Head of caudate nucleus (tissue), 42 donors: ENCODE results near the gene VRK2.

ENCODE experiments used
- DNase-seq, 42 donors: peaks; one replicate each; pipeline versions ENCODE4 v3.0.0 to v3.0.0-alpha.2; 2020 to 2021; ENCODE audit warnings: mixed read lengths in 7 of 42
- intact Hi-C: fragments of 100-400 bp; cut with DNase I; formaldehyde crosslinking; loops from one replicate; pipeline ENCODE4 v1.15.0; 2022

VRK2 gene

DNA sequence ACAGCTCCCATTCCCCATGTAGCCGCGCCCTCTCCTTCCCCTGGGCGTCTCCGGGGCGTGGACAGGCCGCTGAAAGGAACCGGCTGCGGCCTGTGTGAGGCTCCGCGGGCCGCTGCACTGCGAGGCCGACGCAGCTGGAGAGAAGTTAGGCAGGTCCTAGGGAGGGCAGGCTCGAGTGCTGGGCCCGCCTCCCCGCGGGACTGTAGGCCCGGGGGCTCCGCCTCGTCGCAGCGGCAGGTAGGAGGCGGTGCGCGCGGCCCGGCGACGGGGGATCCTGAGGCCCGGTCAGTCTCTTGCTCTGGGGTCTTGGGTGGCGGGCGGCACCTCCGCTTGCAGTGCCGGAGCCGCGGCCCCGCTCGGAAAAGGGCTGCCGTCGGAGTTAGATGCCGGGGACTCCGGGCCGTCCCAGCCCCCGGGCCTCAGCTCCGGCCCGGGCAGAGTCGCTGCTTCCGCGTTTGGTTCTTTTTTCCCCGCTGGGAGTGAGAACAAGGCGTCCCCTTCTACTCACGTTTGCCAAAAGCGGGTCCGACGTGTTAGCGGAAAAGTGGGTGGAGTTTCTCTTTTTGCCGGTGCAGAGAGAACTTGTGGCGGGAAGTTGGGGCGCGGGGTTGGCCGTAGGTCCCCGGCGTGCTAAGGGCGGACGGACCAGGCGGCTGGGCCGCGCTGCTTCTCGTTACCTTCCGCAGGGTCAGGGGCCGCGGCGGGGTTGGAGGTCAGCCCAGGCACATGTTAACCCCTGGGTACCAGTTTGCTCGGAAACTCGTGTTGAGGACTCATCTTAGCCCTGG, at the start of gene VRK2:
TSS of gene VRK2 (plus strand) at position 222 of the 788 bp plus-strand sequence. CDS start 2,026 bp downstream, outside the sequence.
- peak; percentile 26 to 81 (median 62) for DNase-seq
- intact Hi-C loops: no loop called here

DNA sequence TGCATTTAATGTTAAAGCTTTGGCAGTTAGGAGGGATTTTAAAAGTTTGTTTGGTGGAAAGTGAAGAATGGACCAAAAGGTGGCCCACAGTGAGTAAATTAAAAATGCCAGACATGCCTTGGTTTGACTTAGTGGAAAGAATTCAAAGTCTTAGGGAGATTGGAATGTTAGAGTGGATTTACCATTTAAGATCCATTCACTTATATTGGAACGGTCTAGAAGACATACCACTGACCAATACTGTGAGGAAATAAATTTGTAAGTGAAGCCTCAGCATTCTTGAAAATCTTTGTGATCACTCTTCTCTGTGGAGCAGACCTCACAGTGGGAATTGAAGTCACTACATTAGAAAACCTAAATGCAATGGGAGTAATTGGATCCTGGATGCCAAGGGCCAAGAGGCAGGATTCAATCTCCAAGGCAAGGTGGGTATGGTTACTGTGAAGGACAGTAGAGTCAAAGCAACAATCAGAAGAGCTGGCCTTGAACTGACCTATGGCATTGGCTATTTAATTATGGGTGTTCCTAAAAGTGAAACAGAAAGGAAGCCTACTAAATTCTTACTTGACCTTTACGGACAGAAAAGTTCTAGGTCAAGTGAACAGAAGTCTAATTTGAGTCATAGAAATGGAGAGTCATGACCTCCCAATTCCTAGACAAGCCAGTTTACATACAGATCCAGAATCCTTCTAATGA, 40.2 kb upstream of the VRK2 start:
- intact Hi-C loops: no loop called here
- DNase-seq: no peak

DNA sequence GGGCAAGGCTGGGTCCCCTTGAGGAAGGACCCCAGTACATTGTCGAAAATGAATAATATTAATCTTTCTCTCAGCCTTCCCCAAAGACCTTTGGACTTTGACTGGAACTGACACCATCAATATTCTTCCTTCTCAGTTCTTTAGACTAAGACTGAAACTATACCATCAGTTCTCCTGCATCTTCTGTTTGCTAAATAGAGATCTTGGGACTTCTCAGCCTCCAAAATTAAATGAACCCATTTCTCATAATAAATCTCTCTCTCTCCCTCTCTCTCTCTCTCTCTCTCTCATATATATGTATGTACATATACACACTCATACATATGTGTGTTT, 39.7 kb upstream of the VRK2 start:
- no peak for DNase-seq
- intact Hi-C loops: no loop called here

DNA sequence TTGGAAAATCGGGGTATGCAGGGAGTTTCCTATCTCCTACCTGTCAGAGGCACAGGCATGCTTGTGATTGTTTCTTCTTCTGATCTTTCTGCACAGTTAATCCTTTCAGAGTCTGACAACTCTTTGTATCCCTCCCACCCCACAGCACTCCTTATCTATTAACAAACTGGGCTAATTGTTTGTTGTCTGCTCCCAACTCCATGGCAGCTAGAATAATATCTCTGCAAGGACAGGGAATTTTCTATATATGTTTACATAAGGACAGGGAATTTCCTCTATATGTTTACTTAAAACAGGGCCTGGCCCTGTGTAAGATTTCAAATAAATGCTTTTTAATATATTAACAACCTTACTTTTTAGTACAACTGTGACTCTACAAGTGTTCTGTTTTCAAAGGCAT, 36.0 kb upstream of the VRK2 start:
- intact Hi-C loops: no loop called here

DNA sequence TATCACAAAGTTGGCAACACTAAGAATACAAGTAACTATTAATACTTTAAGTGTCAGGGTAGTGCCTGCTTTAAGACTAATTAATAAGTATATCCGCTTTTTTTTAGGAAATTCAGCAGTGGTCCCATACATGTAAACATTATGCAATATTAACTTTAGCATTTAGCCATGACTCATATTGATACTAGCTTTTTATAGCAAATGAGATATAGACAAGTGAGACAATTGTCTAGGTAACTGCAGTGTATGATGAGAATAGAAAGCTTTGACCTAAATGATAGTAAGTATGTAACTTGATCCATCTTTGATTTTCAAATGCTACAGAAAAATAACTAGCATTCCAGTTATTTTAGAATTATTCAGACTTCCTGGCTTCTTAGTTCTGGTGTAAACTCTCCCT, 27.4 kb upstream of the VRK2 start:
- DNase-seq: no peak
- intact Hi-C loops: no loop called here

More for the DNA sequence above, 36.0 kb upstream of the VRK2 start:
- no peak for DNase-seq

DNA sequence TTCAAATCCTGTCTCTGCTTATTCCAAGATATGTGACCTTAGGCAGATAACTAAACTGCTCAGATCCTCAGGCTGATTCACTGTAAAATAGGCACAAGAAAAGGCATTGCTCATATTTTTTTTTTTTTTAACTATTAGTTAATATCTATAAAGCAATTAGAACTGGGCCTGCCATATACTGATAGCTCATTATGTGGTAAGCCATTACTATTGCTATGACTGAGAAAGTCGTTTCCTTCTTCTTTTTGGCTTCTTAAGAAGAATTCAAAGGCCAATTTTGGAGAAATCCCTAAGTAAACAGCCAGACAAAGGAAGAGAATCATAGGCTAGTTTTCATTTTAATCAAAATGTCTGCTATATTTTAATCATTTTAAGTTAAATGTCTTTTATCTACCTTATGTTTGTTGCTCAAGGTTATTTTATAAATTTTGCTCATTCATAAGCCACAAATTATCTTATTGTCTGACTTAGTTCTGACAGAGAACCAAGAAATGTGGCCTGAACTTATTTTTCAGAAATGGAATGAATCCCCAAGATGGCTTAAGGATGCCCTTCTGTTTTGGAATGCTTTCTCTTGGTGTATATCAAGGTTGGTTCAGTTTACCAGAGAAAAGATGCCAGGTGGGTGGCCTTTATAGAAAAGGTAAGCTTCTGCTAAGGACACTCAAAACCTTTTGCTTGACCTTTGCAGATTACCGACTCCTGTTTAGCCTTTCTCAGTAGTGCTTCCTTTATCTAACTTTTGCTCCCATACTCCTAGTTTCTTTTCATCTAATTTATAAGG, 21.3 kb upstream of the VRK2 start:
- intact Hi-C loops: no loop called here
- DNase-seq: no peak

DNA sequence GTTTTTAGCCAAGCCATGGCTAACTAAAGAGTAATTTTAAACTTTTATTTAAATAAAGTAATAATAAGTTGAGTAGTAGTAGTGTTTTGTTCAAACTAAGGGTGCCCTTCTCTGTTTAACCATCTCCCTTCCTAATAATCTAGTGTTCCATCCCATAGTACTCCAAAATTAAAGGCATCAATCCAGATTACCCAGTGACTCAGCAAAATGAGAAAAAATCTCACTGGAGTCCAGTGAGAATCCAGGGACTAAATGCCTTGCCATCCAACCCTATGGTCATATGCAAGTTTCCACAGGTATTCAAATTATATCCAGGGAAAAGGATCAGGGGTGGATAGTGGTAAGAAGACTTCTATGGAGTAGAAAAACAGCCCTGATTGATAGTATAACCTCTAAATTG, 19.6 kb upstream of the VRK2 start:
- no peak for DNase-seq
- intact Hi-C loops: no loop called here

DNA sequence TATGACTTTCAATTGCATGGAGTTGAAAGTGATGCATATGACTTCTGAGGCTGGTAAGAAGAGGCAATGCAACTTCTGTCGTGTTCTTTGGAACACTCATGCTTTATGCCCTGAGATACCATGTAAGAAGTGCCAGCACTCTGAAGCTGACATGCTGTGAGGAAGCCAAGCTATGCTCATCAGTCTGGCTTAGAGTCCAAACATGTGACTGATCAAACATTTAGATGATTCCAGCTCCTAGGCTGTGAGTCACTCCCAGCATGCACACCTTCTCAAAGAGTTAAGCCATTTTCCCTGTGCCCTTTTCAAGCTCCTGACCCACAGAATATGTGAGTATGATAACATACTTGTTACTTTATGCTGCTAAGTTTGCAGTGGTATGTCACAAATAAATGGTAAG, 15.8 kb upstream of the VRK2 start:
- DNase-seq: no peak
- intact Hi-C loops: no loop called here

DNA sequence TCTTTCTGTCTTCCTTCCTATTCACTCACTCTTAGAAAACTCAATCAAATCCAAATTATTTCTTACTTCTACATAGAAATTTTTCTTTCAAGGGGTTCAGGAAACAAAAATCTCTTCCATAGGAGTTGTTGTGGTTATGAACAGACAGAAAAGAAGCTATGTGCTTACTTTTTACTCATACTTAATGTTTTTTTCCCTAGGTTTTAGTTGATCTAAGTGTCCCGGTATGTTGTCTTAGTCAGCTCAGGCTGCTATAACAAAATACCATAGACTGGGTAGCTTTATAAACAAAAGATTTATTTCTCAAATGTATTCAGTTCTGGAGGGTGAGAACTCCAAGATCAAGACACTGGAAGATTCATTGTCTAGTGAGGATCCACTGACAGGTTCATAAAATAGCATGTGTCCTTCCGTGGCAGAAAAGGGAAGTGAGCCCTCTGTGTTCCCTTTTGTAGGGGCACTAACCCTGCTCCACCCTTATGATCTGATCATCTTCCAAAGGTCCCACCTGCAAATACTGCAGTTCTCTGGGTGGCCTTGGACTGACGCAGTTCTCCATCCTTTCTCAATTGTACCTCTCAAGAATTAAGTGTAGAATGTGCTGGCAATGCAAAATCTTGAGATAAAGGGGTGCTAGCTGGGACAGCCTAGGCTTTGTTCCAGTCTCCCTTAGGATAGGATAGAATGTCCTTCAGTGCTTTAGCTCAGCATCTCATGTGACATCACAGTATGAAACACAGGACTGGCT, 14.4 kb upstream of the VRK2 start:
- DNase-seq: no peak
- intact Hi-C loops: no loop called here

DNA sequence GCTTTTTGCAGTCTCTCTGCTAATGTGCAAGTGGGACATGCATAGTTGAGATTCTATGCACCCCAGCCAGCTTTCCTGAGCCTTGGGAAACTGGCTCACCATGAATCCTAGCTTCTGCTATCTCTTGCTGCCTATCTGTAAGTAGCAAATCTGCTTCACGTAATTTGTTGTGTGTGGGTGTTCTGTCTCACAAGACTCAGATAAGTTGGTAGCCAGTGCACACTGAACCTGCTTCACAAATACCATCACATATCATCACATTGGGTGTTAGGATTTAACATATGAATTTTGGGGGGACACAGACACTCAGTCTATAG, 13.9 kb upstream of the VRK2 start:
- DNase-seq: no peak
- intact Hi-C loops: no loop called here

DNA sequence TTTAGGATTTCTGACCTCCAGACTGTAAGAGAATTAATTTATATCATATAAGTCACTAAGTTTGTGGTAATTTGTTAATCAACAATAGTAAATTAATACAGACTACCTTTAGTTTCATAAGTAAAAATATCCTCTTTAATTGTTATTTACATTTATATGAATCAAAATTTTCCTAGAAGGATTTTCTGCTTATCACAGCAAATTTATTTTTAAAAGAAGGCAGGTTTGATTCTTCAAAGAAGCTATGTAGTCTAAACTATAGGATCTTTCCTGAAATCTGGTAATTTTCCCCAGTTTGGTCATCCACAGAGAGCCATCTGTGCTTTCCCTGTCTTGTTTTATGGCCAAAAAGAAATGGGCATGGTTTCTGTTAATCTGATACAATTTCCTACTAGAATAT, 13.1 kb upstream of the VRK2 start:
- intact Hi-C loops: no loop called here
- no peak for DNase-seq

DNA sequence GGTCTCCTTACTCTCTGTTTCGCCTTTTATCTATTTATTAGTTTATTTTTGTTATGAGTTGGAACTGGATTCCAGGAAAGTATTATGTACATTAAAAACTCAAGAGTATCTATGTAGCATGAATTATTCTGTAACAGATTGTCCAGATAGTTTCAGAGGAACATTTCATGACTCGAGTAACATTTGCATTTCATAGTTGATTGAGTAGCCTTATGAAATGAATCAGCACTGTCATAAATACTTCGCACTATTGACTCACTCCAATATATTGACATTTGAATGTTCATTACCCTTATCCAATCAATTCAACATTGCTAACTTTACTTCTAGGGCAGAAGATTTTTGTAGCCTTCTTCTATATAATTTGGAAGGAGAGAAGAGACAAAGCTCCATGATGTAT, 11.3 kb upstream of the VRK2 start:
- intact Hi-C loops: no loop called here

DNA sequence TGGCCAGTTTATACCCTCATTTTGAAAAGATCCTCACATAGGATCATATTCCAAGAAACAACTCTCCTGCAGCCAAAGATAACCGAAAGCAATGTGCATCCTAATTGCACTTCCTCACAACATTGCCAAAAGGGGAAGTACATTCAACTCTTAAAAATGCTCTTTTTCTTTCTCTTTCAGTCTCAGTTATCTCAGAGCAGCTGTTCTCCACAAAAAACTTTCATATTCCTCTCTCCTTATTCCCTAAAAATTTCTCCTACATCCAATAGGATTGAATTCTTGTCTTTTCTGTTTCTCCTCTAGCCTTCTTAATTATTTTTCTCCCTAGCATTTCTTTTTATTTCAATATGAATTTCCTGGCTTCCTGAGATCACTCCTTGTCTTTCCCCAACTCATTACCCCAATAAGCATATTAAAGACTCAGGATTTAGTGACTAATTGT, 7.4 kb upstream of the VRK2 start:
- intact Hi-C loops: no loop called here
- no peak for DNase-seq

More for the DNA sequence above, 11.3 kb upstream of the VRK2 start:
- DNase-seq: no peak

DNA sequence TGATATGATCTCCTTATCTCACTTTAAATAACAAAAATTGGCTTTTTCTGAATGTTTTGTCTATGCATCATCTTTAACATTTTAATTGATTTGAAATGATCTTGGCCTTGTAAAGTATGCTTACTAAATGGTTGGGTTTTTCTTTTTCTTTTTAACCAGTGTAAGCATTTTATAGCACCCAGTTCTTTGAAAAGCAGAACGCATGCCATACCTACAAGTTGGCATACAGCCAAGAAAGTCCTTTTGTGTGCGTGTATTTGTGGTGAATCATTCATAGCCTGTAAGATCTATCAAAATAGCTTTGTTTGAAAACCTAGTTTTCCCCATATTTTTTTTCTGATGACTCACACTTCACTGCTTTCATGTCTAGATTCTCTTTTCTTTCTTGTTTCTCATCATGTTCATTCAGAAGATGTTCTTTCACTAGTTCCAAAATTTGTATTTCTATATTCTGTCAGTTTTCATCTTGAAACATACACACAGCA, 4.1 kb upstream of the VRK2 start:
- intact Hi-C loops: no loop called here
- no peak for DNase-seq

DNA sequence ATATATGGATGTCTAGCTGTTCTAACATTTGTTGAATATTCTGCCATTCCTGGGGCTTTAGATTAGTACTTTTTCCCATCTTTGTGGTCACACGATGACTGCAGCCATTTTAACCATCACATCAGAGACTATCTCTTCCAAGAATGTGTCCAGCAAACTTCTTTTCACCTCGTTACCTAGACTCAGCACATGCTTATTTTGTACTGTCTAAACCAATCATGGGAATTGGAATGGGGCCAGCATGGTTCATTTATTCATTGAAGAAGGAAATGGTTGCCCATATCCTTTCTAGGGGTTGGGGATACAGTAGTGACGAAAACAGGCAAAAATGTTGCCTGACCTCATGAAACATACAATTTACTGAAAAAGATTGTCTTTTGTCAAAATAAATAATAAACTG, 2.5 kb upstream of the VRK2 start:
- intact Hi-C loops: no loop called here
- DNase-seq: no peak

DNA sequence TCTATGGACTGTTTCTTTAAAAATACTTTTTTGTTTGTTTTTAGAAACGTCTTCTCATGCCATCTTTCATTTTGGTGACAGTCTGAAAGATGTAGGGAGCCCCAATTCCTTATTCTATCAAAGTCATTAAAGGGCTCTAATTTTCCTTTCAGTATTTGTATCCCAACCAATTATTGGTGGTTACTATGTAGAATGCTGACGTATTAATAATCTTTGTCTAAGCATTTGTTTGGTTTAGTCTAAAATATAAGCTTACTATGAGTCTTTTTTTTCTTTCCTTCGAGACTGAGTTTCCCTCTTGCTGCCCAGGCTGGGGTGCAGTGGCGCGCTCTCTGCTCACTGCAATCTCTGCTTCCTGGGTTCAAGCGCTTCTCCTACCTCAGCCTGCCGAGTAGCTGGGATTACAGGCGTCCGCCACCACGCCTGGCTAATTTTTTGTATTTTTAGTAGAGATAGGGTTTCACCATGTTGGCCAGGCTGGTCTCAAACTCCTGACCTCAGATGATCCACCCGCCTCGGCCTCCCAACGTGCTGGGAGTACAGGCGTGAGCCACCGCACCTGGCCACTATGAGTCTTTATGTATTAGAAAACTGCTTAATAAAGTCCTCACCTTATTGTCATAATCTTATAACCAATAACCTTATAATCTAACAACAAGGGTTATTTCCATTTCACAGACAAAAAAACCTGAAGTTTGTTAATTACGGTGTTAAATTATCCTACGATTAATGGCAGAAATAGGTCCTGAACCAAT, 849 bp upstream of the VRK2 start:
- intact Hi-C loops: no loop called here
- no peak for DNase-seq

DNA sequence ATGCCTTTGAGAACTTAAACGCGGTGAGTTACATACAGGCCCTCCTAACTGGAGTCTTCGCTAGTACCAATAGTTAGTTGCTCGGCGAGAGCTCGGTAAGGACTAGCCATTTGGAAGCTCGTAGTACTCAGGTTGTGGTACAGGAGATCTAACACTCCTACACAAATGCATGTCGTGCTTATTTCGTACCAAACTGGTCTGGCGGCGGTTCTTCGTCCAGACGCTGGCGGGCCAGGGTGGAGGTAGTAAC, 346 bp upstream of the VRK2 start:
- no peak for DNase-seq
- intact Hi-C loops: no loop called here

DNA sequence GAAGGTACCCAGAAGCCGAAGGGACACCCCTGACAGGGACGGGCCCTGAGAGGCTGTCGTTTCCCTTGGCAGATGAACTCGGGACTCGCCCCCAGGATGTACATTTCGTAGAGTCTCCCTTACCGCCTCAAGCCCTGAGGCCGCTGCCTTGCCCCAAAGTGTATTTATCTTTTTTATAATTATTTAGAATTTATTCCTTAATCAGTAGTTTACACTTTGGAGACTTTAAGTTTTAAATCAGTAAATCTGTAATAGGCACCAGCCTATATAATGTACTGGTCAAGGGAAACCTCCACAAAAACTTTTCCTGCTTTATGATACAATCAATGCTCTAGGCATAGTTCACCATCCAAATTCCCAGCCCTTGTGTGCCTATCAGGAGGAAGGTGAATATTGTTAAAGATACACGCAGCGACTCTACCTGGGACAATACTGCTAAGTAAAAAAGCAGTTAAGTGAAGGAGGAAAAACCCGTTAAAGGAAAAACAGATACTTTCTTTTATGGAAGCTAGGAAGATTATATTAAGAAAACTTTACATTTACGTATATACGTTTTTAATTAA, 848 bp downstream of the VRK2 start:
- intact Hi-C loops: no loop called here
- DNase-seq: peak in 1 of 42 donors; percentile 16

DNA sequence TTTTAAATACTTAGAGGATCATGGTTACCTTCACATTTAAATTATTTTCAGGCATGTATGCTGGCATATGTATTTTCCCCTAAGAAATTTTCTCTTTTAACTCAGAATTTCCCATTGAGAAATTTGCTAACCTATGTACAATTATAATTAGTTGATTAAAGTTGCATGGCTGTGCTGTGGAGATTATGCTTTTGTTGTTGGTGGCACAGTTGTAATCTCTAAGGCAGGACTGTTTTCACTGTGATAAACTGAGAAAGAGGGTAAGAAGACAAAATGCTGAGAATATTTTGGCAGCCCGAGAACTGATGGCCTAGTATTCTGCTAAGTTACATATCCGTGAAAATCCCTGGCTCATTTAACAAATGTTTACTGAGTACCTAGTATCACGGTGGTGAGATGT, 1.4 kb downstream of the VRK2 start:
- DNase-seq: no peak
- intact Hi-C loops: no loop called here
